ENCODE data around the gene EML6. TPM values are rescaled to one million over a fixed set of nuclear protein-coding genes. Genes with fewer than 3 reads are reported as not detected.

EML6 gene
- total RNA-seq, 4 donors from 2014 or later: 0.51 to 1.1 (median 0.61) TPM

GRCh38 chr2:54902763-54903162, 179.3 kb downstream of the EML6 start:
- TF ChIP-seq, protein P1, sequence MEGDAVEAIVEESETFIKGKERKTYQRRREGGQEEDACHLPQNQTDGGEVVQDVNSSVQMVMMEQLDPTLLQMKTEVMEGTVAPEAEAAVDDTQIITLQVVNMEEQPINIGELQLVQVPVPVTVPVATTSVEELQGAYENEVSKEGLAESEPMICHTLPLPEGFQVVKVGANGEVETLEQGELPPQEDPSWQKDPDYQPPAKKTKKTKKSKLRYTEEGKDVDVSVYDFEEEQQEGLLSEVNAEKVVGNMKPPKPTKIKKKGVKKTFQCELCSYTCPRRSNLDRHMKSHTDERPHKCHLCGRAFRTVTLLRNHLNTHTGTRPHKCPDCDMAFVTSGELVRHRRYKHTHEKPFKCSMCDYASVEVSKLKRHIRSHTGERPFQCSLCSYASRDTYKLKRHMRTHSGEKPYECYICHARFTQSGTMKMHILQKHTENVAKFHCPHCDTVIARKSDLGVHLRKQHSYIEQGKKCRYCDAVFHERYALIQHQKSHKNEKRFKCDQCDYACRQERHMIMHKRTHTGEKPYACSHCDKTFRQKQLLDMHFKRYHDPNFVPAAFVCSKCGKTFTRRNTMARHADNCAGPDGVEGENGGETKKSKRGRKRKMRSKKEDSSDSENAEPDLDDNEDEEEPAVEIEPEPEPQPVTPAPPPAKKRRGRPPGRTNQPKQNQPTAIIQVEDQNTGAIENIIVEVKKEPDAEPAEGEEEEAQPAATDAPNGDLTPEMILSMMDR (IDR thresholded peaks at IDR 0.05; ENCODE audit: low read depth): no peak

DNA sequence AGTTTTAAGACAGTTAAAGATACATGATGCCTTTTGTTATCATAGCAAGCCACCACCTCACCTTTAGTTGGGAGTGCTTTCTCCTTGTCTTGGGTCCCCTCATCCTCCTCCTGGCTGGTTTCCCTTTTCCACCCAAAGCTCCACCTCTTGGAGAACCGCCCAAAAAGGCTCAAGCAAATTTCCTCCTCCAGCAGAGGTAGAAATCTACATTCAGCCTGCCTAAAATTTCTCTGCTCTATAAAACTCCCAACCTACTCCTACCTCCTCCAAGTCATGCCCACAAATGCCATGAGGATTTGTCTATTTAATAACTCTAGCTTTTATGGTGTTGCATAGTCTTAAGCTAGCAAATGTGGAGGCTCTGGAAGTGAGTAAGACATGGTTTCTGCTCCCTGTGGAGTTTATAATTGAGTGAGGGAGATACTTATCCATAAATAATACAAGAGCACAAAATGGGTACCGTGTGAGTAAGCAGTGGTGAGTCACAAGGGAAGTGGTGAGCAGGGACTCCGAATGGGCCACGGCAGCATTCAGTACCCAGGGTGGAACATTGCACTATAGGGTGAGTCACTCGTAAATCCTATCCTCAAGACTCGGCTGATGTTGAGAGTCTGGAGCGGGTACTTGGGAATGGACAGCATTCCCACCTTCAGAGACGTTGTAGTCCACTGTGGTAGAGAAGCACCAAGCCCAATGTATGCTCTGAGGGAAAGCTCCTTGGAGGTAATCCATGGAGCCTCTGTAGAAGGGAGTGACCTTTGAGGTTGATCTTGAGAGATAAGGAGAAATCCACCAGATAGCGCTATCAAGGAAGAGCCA, 180.5 kb downstream of the EML6 start:
- TF ChIP-seq, protein P1 (IDR thresholded peaks at IDR 0.05; ENCODE audit: low read depth): no peak

- TF ChIP-seq, protein P1 (IDR thresholded peaks at IDR 0.05; ENCODE audit: low read depth): no peak
These were observed 181.4 kb downstream of the EML6 start for GRCh38 chr2:54904836-54905235.

DNA sequence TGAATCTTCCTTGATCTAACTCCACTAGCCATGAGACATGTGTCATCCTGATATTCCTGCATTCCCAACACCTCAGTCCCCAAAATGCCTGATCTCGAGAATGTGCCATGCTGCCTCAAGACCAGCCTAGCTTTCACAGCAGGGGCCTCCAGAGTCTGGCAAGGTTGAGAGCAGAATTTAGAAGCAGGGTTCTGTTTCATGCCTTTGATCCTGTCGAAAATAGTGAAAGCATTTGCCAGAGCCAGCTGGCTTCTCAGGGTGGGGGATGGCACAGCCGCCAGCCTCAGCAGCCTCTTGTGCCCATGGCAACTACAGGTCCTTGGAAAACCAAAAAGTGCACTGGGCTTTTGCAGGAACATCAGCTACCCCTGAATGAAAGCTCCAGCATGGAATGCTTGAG, 183.3 kb downstream of the EML6 start:
- TF ChIP-seq, protein P1 (IDR thresholded peaks at IDR 0.05; ENCODE audit: low read depth): no peak

DNA sequence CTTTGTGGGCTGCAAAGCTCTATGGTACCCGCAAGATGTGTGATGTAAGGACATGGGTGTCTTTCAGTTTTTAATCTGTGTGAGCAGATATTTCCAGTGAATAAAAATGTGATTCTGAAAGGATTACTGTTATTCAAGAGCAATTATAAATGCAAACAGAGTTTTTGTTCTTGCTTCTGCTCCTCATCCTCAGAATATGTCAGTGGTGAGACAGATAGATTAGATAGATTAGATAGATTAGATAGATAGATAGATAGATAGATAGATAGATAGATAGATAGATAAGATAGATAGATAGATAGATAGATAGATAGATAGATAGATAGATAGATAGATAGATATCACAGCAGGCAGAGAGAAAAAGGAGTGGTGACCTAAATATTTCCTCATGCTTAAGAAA, 184.2 kb downstream of the EML6 start:
- TF ChIP-seq, protein P1 (IDR thresholded peaks at IDR 0.05; ENCODE audit: low read depth): no peak

GRCh38 chr2:54908591-54908990, 185.1 kb downstream of the EML6 start:
- TF ChIP-seq, protein P1 (IDR thresholded peaks at IDR 0.05; ENCODE audit: low read depth): no peak

DNA sequence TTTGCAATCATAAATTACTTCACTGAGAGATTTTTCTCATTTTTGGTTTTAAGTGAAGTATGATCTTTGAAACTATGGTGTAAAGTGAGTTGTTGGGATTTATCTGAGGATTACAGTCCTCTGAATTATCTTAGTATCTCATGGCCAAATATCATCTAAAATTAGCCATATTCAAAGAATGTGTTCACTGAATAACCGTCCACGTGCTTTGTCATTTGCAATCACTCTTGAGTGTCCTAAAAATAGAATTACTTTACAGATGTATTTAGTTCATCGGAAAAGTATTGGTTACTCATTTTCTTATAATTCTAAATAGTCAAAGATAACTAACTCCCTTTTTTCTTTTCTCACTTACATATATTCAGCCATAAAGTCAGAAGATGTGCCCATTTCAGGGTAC, 185.5 kb downstream of the EML6 start:
- TF ChIP-seq, protein P1 (IDR thresholded peaks at IDR 0.05; ENCODE audit: low read depth): no peak
